Calu3 (cell line): ENCODE results near the gene GRIA4. TPM values are rescaled to one million over a fixed set of nuclear protein-coding genes. Genes with fewer than 3 reads are reported as not detected.

Experiments
- BruUV-seq: library from RNA; stranded (reverse); fragments of 400-500 nt; replicated peaks from 2 replicates; lab custom pipeline; 2021; lab: Mats Ljungman, UMichigan
- CTCF ChIA-PET: fragments of 300-600 bp; sonication (Branson Sonifier 250); formaldehyde crosslinking; loops from one replicate; lab custom pipeline; 2022; ENCODE audit warnings: antibody characterized with exemption; lab: Charles Lee
- DNase-seq: peaks from one replicate; pipeline ENCODE4 v3.0.0; 2022
- H3K27ac Mint-ChIP-seq: one replicate; pipeline ENCODE4 v1.8.0; 2022; ENCODE audit warnings: mixed read lengths; ENCODE audit not compliant: unreplicated experiment
- H3K27me3 Mint-ChIP-seq: one replicate; pipeline ENCODE4 v1.8.0; 2022; ENCODE audit warnings: mixed read lengths; ENCODE audit not compliant: unreplicated experiment
- H3K36me3 Mint-ChIP-seq: one replicate; pipeline ENCODE4 v1.8.0; 2022; ENCODE audit warnings: mild to moderate bottlenecking, moderate library complexity, mixed read lengths; ENCODE audit not compliant: insufficient read depth, unreplicated experiment
- H3K4me1 Mint-ChIP-seq: one replicate; pipeline ENCODE4 v1.8.0; 2022; ENCODE audit warnings: mild to moderate bottlenecking, low read depth, mixed read lengths; ENCODE audit not compliant: unreplicated experiment
- H3K4me3 Mint-ChIP-seq: one replicate; pipeline ENCODE4 v1.8.0; 2022; ENCODE audit warnings: mild to moderate bottlenecking, low read depth, moderate library complexity, mixed read lengths; ENCODE audit not compliant: unreplicated experiment
- H3K9me3 Mint-ChIP-seq: one replicate; pipeline ENCODE4 v1.8.0; 2022; ENCODE audit warnings: low read depth, mixed read lengths; ENCODE audit not compliant: unreplicated experiment
- CTCF ChIP-seq: fragments of 200-600 bp; IDR thresholded peaks from one replicate; pipeline ENCODE4 v1.8.0; 2022; ENCODE audit warnings: antibody characterized with exemption; ENCODE audit not compliant: unreplicated experiment
- intact Hi-C: fragments of 100-400 bp; cut with micrococcal nuclease; formaldehyde crosslinking; loops from one replicate; pipeline ENCODE4 v1.10.0; 2022; ENCODE audit not compliant: unreplicated experiment
- total RNA-seq: library from RNA; stranded (reverse); gene quantifications from 2 replicates; pipeline ENCODE4 v1.2.3, GENCODE V29; 2022

Gene GRIA4
- total RNA-seq, 1 experiment from 2014 or later, result not detected

DNA sequence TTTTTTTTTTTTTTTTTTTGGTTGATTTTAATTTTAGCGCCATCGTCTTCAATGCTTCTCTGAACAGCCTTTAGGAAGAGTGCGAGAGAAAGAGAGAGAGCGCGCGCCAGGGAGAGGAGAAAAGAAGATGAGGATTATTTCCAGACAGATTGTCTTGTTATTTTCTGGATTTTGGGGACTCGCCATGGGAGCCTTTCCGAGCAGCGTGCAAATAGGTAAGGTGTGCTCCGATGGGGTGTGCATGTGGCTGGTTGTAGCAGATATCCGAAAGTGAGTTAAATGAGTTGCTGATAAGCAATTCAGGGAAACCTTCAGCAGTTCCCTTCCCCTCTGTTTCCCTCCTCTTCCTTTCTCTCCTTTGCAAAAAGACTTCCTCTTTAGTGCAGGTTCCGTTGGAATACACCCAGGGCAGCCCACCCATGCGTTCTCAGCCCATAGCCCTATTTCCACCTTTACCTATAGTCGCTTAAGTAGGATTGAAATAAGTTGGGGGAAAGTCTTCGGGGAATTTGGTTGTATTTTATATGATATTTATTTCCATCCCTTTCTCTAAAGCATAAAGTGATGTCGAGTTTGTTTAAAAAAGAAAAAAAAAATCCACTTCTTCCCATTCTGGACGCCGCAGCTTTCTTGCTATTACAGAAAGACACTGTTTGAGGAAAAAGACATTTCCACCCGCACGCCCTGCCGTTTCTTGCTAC lies 1.1 kb downstream of the GRIA4 start:
- no TSS peak for BruUV-seq
- no peaks in the 10 kb centered on the region for H3K27me3 Mint-ChIP-seq
- no peak for TF ChIP-seq CTCF

GRCh38 chr11:105611572-105612441 lies 1.9 kb downstream of the GRIA4 start:
- Mint-ChIP-seq H3K9me3 (no peaks in the 10 kb centered on the region), H3K27me3 (no peaks in the 10 kb centered on the region), H3K36me3 (no peaks in the 10 kb centered on the region), H3K27ac (no peak overlapping the region), H3K4me3 (no peak overlapping the region), H3K4me1 (peaks cover 12% of the 10 kb centered on the region)
- no TSS peak for BruUV-seq
- TF ChIP-seq CTCF, result no peak
- DNase-seq, result no peak
- intact Hi-C loops, result no loop called here
- CTCF ChIA-PET, result no interaction called here

More for the DNA sequence above, 1.1 kb downstream of the GRIA4 start:
- Mint-ChIP-seq H3K27ac (no peak overlapping the region), H3K4me1 (peaks cover 12% of the 10 kb centered on the region), H3K4me3 (no peak overlapping the region), H3K36me3 (no peaks in the 10 kb centered on the region), H3K9me3 (no peaks in the 10 kb centered on the region)
- CTCF ChIA-PET, result no interaction called here
- no peak for DNase-seq
- intact Hi-C loops, result no loop called here

GRCh38 chr11:105612771-105613170 lies 2.9 kb downstream of the GRIA4 start:
- no peak for TF ChIP-seq CTCF
- Mint-ChIP-seq H3K36me3 (no peaks in the 10 kb centered on the region), H3K4me3 (no peak overlapping the region), H3K27ac (no peak overlapping the region), H3K27me3 (no peaks in the 10 kb centered on the region), H3K9me3 (no peaks in the 10 kb centered on the region), H3K4me1 (peaks cover 12% of the 10 kb centered on the region)
- CTCF ChIA-PET, result no interaction called here
- intact Hi-C loops, result no loop called here
- DNase-seq, result no peak
- no TSS peak for BruUV-seq

- Mint-ChIP-seq H3K9me3 (no peaks in the 10 kb centered on the region), H3K36me3 (no peaks in the 10 kb centered on the region), H3K27me3 (no peaks in the 10 kb centered on the region), H3K27ac (no peak overlapping the region), H3K4me1 (peaks cover 12% of the 10 kb centered on the region), H3K4me3 (no peak overlapping the region)
- intact Hi-C loops, result no loop called here
- TF ChIP-seq CTCF, result no peak
- no peak for DNase-seq
- CTCF ChIA-PET, result no interaction called here
- no TSS peak for BruUV-seq
Measured at GRCh38 chr11:105613183-105613582, 3.3 kb downstream of the GRIA4 start.
